GM12878 (cell line): Measurements from ENCODE around the gene ANK2. TPM values are rescaled to one million over a fixed set of nuclear protein-coding genes. Genes with fewer than 3 reads are reported as not detected.

ENCODE experiments used
- ATAC-seq: fragments of 200-7000 bp; cut with Tn5 transposase; 3 replicates; pipeline ENCODE4 v1.9.1; 2020; ENCODE audit warnings: mild to moderate bottlenecking, moderate library complexity
- BruUV-seq: library from RNA; stranded (reverse); fragments of 400-500 nt; replicated peaks from 2 replicates; lab custom pipeline; 2021; lab: Mats Ljungman, UMichigan
- CTCF ChIA-PET: fragments of 300-600 bp; sonication (Branson Sonifier 250); formaldehyde crosslinking; extraction: SDS; loops from one replicate; lab custom pipeline; 2021; ENCODE audit warnings: inconsistent platforms; lab: Yijun Ruan, JAX
- POLR2A ChIA-PET: fragments of 350-600 bp; formaldehyde crosslinking; extraction: SDS; loops from one replicate; lab custom pipeline; 2021; ENCODE audit warnings: inconsistent platforms; lab: Charles Lee
- RAD21 ChIA-PET: fragments of 300-600 bp; sonication (Branson Sonifier 250); formaldehyde crosslinking; loops from one replicate; lab custom pipeline; 2023; ENCODE audit warnings: antibody characterized with exemption; ENCODE audit not compliant: unreplicated experiment; lab: Charles Lee
- SMC1A ChIA-PET: fragments of 300-600 bp; sonication (Branson Sonifier 250); formaldehyde crosslinking; loops from one replicate; lab custom pipeline; 2023; ENCODE audit not compliant: unreplicated experiment, uncharacterized antibody; lab: Charles Lee
- DNase-seq: peaks from one replicate; pipeline ENCODE4 v3.0.0-alpha.2; 2011; ENCODE audit warnings: low read depth, low spot score
- FAIRE-seq: peaks from 3 replicates; lab custom pipeline; 2011; peaks lifted over from hg19 to GRCh38; lab: Jason Lieb, UNC
- H2AFZ ChIP-seq: 2 replicates; pipeline ENCODE4 v1.6.0; 2011; ENCODE audit warnings: low read depth, low read length, control low read depth; ENCODE audit not compliant: control insufficient read depth
- H3K27ac ChIP-seq: 2 replicates; pipeline ENCODE4 v1.5.1; 2011; ENCODE audit warnings: control low read depth; ENCODE audit not compliant: control insufficient read depth, insufficient read depth
- H3K27me3 ChIP-seq, 2 experiments: replicated peaks in 1 of 2; 2 replicates each; pipeline versions ENCODE4 v1.6.0 to v1.6.1; 2011; ENCODE audit warnings: low read length in 1 of 2; ENCODE audit not compliant: control insufficient read depth in 2 of 2, insufficient read depth in 2 of 2
- H3K36me3 ChIP-seq, 2 experiments: 2 replicates each; pipeline ENCODE4 v1.5.1; 2011; ENCODE audit warnings: low read length in 1 of 2; ENCODE audit not compliant: control insufficient read depth in 2 of 2, insufficient read depth in 2 of 2
- H3K4me1 ChIP-seq: 2 replicates; pipeline ENCODE4 v1.6.1; 2011; ENCODE audit warnings: mild to moderate bottlenecking, low read length, moderate library complexity, mixed read lengths; ENCODE audit not compliant: control insufficient read depth, insufficient read depth
- H3K4me2 ChIP-seq: 2 replicates; pipeline ENCODE4 v1.6.0; 2011; ENCODE audit warnings: control low read depth; ENCODE audit not compliant: control insufficient read depth, insufficient read depth
- H3K4me3 ChIP-seq: fragments of 200-600 bp; sonication (generic); 2 replicates; pipeline ENCODE4 v1.5.1; 2016
- H3K79me2 ChIP-seq: 2 replicates; pipeline ENCODE4 v1.6.0; 2011; ENCODE audit warnings: low read length; ENCODE audit not compliant: control insufficient read depth, insufficient read depth
- H3K9ac ChIP-seq: 2 replicates; pipeline ENCODE4 v1.8.0; 2011; ENCODE audit warnings: low read length, control low read depth, mixed read lengths; ENCODE audit not compliant: control insufficient read depth, insufficient read depth
- H3K9me3 ChIP-seq: replicated peaks from 3 replicates; pipeline ENCODE4 v1.5.1; 2011; ENCODE audit warnings: mild to moderate bottlenecking, low read length; ENCODE audit not compliant: control insufficient read depth, insufficient read depth
- H4K20me1 ChIP-seq: 2 replicates; pipeline ENCODE4 v1.6.0; 2011; ENCODE audit not compliant: control insufficient read depth, insufficient read depth
- BCLAF1 ChIP-seq: fragments of 450-650 bp; IDR thresholded peaks from 2 replicates; pipeline ENCODE4 v1.6.1; 2017; ENCODE audit warnings: antibody characterized with exemption, mild to moderate bottlenecking, moderate library complexity
- BHLHE40 ChIP-seq, 2 experiments: fragments of 450-650 bp in 1 of 2; IDR thresholded peaks; 2 replicates each; pipeline ENCODE4 v1.6.1; 2011 to 2017; ENCODE audit warnings: low read depth in 2 of 2, borderline replicate concordance in 1 of 2, improper control_type of control experiment in 1 of 2, low read length in 1 of 2, mild to moderate bottlenecking in 1 of 2
- EP300 ChIP-seq, 2 experiments: fragments of 150-350 bp in 1 of 2; IDR thresholded peaks; 2 replicates each; pipeline ENCODE4 v1.6.1; 2011 to 2012; ENCODE audit warnings: low read depth in 2 of 2, low read length in 2 of 2, borderline replicate concordance in 1 of 2, improper control_type of control experiment in 1 of 2, inconsistent platforms in 1 of 2; ENCODE audit not compliant: control insufficient read depth in 1 of 2
- IRF3 ChIP-seq: fragments of 450-650 bp; IDR thresholded peaks from 2 replicates; pipeline ENCODE4 v1.6.1; 2014; ENCODE audit warnings: mild to moderate bottlenecking
- MYC ChIP-seq: IDR thresholded peaks from 2 replicates; pipeline ENCODE4 v1.6.1; 2011; ENCODE audit warnings: mild to moderate bottlenecking, low read length, moderate library complexity, inconsistent platforms; ENCODE audit not compliant: insufficient read depth, insufficient replicate concordance, insufficient read length, severe bottlenecking
- NFIC ChIP-seq: IDR thresholded peaks from 2 replicates; pipeline ENCODE4 v1.6.1; 2012; ENCODE audit warnings: low read depth, mild to moderate bottlenecking, inconsistent platforms, low read length, moderate library complexity
- PAX8 ChIP-seq: fragments of 450-650 bp; IDR thresholded peaks from 2 replicates; pipeline ENCODE4 v1.6.1; 2017; ENCODE audit warnings: mild to moderate bottlenecking, moderate library complexity
- PML ChIP-seq: IDR thresholded peaks from 2 replicates; pipeline ENCODE4 v1.6.1; 2012; ENCODE audit warnings: low read length, inconsistent platforms
- SIX5 ChIP-seq: IDR thresholded peaks from 2 replicates; pipeline ENCODE4 v1.6.1; 2011; ENCODE audit warnings: mild to moderate bottlenecking, low read depth, low read length, moderate library complexity; ENCODE audit not compliant: severe bottlenecking
- WGBS: methylation state at CpG from one replicate; pipeline ENCODE4 v1.1.6; 2016; ENCODE audit warnings: low lambda C conversion rate; ENCODE audit not compliant: insufficient replicate concordance, insufficient coverage; ENCODE audit errors: missing lambda C conversion rate; 5-methylcytosine and 5-hydroxymethylcytosine counted together
- in situ Hi-C: fragments of 300-500 bp; cut with MboI; formaldehyde crosslinking; loops from 9 replicates; pipeline ENCODE4 v1.14.3; 2018; ENCODE audit warnings: mixed read lengths
- intact Hi-C: fragments of 100-400 bp; cut with micrococcal nuclease; formaldehyde crosslinking; loops from one replicate; pipeline ENCODE4 v1.14.2; 2022; ENCODE audit not compliant: unreplicated experiment
- polyA plus RNA-seq, 11 experiments: library from polyadenylated mRNA; depleted of rRNA in 4 of 11; unstranded in 6 of 11; stranded (reverse) in 5 of 11; fragments of >200 nt; fragmentation: Nextera tagmentation in 4 of 11; fragmentation: Illumina TruSeq in 1 of 11; extraction: Ambion mirVana in 4 of 11; extraction: Trizol in 1 of 11; gene quantifications; 1 replicate in 1 of 11; 2 replicates in 10 of 11; pipeline versions ENCODE4 v1.2.1 to v1.2.3, GENCODE V29; 2011 to 2016; ENCODE audit warnings: inconsistent platforms in 2 of 11, missing spikeins in 2 of 11, low read depth in 1 of 11
- total RNA-seq, 4 experiments: library from RNA; depleted of rRNA in 3 of 4; stranded (reverse); fragments of >200 nt in 3 of 4; fragmentation: Illumina TruSeq in 1 of 4; extraction: Trizol in 1 of 4; gene quantifications; 2 replicates each; pipeline versions ENCODE4 v1.2.1 to v1.2.3, GENCODE V29; 2013 to 2021
- TF ChIP-seq, protein P1 (sequence below): fragments of 450-650 bp; IDR thresholded peaks from 2 replicates; pipeline ENCODE4 v1.6.1; 2017; ENCODE audit warnings: borderline replicate concordance
- TF ChIP-seq, protein P2 (sequence below): IDR thresholded peaks from 2 replicates; pipeline ENCODE4 v1.6.1; 2012; ENCODE audit warnings: low read length, inconsistent platforms
- TF ChIP-seq, protein P3 (sequence below): fragments of 450-650 bp; formaldehyde crosslinking; IDR thresholded peaks from 2 replicates; pipeline ENCODE4 v1.4.0; 2020; ENCODE audit warnings: mild to moderate bottlenecking, moderate library complexity

Gene ANK2
- total and polyA plus RNA-seq, 10 of the 15 experiments (the other 5 are each of a cell fraction or from before 2014, with no cell fraction given): 1.6 to 13.0 (median 4.1) TPM

GRCh38 chr4:113294908-113295307 is 245.5 kb downstream of the ANK2 start:
- SMC1A ChIA-PET: interaction anchor here (1.2 to 1.7 kb wide), 2 partner anchors 9 to 97 kb away, joined by 3 to 5 read pairs; no protein-coding TSS in a partner anchor
- CTCF ChIA-PET: interaction anchor here (0.7 to 2.2 kb wide), 4 partner anchors 9 to 99 kb away, joined by 3 to 12 read pairs (median 7); no protein-coding TSS in a partner anchor
- DNase-seq (no peak), FAIRE-seq (no peak), ATAC-seq (no peak)
- H3K4me3 ChIP-seq: no peak overlapping the region
- RAD21 ChIA-PET: no interaction called here
- H3K9me3 ChIP-seq: no peaks in the 10 kb centered on the region
- no peaks in the 10 kb centered on the region for H4K20me1 ChIP-seq
- H3K4me2 ChIP-seq: no peak overlapping the region
- POLR2A ChIA-PET: no interaction called here
- in situ Hi-C loops: no loop called here
- H3K36me3 ChIP-seq: no peaks in the 10 kb centered on the region
- intact Hi-C loops: no loop called here
- H2AFZ ChIP-seq: no peak overlapping the region
- no TSS peak for BruUV-seq
- no peak overlapping the region for H3K9ac ChIP-seq
- H3K27me3 ChIP-seq: no peaks in the 10 kb centered on the region
- no peaks in the 10 kb centered on the region for H3K4me1 ChIP-seq
- no peak overlapping the region for H3K27ac ChIP-seq
- no peaks in the 10 kb centered on the region for H3K79me2 ChIP-seq
- WGBS: 94% methylated on average over 1 of the region's 1 CpG
- TF ChIP-seq MYC: no peak
- no peak for TF ChIP-seq BCLAF1
- TF ChIP-seq EP300 (IDR thresholded peaks at IDR 0.05; ENCODE audit: borderline replicate concordance in 1 of 2, control insufficient read depth in 1 of 2, low read depth in 2 of 2, low read length in 2 of 2): no peak
- no peak for TF ChIP-seq PAX8
- no peak for TF ChIP-seq NFIC
- no peak for TF ChIP-seq SIX5
- TF ChIP-seq, protein P1, sequence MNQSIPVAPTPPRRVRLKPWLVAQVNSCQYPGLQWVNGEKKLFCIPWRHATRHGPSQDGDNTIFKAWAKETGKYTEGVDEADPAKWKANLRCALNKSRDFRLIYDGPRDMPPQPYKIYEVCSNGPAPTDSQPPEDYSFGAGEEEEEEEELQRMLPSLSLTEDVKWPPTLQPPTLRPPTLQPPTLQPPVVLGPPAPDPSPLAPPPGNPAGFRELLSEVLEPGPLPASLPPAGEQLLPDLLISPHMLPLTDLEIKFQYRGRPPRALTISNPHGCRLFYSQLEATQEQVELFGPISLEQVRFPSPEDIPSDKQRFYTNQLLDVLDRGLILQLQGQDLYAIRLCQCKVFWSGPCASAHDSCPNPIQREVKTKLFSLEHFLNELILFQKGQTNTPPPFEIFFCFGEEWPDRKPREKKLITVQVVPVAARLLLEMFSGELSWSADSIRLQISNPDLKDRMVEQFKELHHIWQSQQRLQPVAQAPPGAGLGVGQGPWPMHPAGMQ: no peak
- TF ChIP-seq PML: no peak
- TF ChIP-seq BHLHE40 (IDR thresholded peaks at IDR 0.05; ENCODE audit: borderline replicate concordance in 1 of 2, low read depth in 2 of 2, low read length in 1 of 2): no peak
- no peak for TF ChIP-seq IRF3
- TF ChIP-seq, protein P2, sequence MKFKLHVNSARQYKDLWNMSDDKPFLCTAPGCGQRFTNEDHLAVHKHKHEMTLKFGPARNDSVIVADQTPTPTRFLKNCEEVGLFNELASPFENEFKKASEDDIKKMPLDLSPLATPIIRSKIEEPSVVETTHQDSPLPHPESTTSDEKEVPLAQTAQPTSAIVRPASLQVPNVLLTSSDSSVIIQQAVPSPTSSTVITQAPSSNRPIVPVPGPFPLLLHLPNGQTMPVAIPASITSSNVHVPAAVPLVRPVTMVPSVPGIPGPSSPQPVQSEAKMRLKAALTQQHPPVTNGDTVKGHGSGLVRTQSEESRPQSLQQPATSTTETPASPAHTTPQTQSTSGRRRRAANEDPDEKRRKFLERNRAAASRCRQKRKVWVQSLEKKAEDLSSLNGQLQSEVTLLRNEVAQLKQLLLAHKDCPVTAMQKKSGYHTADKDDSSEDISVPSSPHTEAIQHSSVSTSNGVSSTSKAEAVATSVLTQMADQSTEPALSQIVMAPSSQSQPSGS: no peak
- TF ChIP-seq, protein P3, sequence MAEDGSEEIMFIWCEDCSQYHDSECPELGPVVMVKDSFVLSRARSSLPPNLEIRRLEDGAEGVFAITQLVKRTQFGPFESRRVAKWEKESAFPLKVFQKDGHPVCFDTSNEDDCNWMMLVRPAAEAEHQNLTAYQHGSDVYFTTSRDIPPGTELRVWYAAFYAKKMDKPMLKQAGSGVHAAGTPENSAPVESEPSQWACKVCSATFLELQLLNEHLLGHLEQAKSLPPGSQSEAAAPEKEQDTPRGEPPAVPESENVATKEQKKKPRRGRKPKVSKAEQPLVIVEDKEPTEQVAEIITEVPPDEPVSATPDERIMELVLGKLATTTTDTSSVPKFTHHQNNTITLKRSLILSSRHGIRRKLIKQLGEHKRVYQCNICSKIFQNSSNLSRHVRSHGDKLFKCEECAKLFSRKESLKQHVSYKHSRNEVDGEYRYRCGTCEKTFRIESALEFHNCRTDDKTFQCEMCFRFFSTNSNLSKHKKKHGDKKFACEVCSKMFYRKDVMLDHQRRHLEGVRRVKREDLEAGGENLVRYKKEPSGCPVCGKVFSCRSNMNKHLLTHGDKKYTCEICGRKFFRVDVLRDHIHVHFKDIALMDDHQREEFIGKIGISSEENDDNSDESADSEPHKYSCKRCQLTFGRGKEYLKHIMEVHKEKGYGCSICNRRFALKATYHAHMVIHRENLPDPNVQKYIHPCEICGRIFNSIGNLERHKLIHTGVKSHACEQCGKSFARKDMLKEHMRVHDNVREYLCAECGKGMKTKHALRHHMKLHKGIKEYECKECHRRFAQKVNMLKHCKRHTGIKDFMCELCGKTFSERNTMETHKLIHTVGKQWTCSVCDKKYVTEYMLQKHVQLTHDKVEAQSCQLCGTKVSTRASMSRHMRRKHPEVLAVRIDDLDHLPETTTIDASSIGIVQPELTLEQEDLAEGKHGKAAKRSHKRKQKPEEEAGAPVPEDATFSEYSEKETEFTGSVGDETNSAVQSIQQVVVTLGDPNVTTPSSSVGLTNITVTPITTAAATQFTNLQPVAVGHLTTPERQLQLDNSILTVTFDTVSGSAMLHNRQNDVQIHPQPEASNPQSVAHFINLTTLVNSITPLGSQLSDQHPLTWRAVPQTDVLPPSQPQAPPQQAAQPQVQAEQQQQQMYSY (CRISPR knock-in tag): no peak
